SK-MEL-5 (cell line): ENCODE results near the gene LYPD4. TPM values are rescaled to one million over a fixed set of nuclear protein-coding genes. Genes with fewer than 3 reads are reported as not detected.

Experiments used
- DNase-seq: peaks from one replicate; pipeline ENCODE4 v3.0.0-alpha.2; 2016; ENCODE audit warnings: low read depth, low spot score
- in situ Hi-C: cut with HindIII; loops from 2 replicates; pipeline ENCODE4 v1.10.0; 2016; ENCODE audit warnings: low sequenced_read_pairs, high pct_unique_total_duplicates, low pct_unique_long_range_greater_than_20kb
- total RNA-seq: library from RNA; depleted of rRNA; stranded (reverse); fragments of >200 nt; shearing (Covaris generic); gene quantifications from 2 replicates; pipeline ENCODE4 v1.2.3, GENCODE V29; 2014

The LYPD4 gene
- total RNA-seq, 1 experiment from 2014 or later = not detected

GRCh38 chr19:41861846-41862245 lies 17.4 kb upstream of the LYPD4 start:
- in situ Hi-C loops = no loop called here
- no peak for DNase-seq

- in situ Hi-C loops = no loop called here
- DNase-seq = no peak
These were observed 16.8 kb upstream of the LYPD4 start for GRCh38 chr19:41861116-41861768.

- DNase-seq = no peak
- in situ Hi-C loops = no loop called here
These were observed 16.1 kb upstream of the LYPD4 start for GRCh38 chr19:41860419-41861115.

GRCh38 chr19:41859618-41860418 lies 15.3 kb upstream of the LYPD4 start, which contains the start of gene RPS19:
TSS of gene RPS19 (plus strand) at chr19:41860255. CDS start at chr19:41860775, 520 bp downstream.
- peak; percentile 98 for DNase-seq
- in situ Hi-C loops = no loop called here

- in situ Hi-C loops = no loop called here
- DNase-seq = no peak
These were observed 14.7 kb upstream of the LYPD4 start for GRCh38 chr19:41859213-41859617.

- in situ Hi-C loops = no loop called here
These were observed 9.3 kb upstream of the LYPD4 start for GRCh38 chr19:41853768-41854167.

GRCh38 chr19:41853344-41853743 lies 8.9 kb upstream of the LYPD4 start:
- in situ Hi-C loops = no loop called here
- DNase-seq = no peak

More at GRCh38 chr19:41853768-41854167, 9.3 kb upstream of the LYPD4 start:
- no peak for DNase-seq

- DNase-seq = no peak
- in situ Hi-C loops = no loop called here
These were observed 7.0 kb upstream of the LYPD4 start for GRCh38 chr19:41851456-41851855.

- in situ Hi-C loops = no loop called here
- DNase-seq = no peak
These were observed 5.9 kb upstream of the LYPD4 start for GRCh38 chr19:41850381-41850780.

- DNase-seq = no peak
- in situ Hi-C loops = no loop called here
These were observed 4.6 kb upstream of the LYPD4 start for GRCh38 chr19:41849067-41849466.

GRCh38 chr19:41848666-41849065 lies 4.2 kb upstream of the LYPD4 start:
- in situ Hi-C loops = no loop called here
- DNase-seq = no peak

- in situ Hi-C loops = no loop called here
- no peak for DNase-seq
These were observed 3.0 kb upstream of the LYPD4 start for GRCh38 chr19:41847351-41848105.

- no peak for DNase-seq
- in situ Hi-C loops = no loop called here
These were observed 638 bp upstream of the LYPD4 start for GRCh38 chr19:41845051-41845590.

- in situ Hi-C loops = no loop called here
- DNase-seq = no peak
These were observed 343 bp upstream of the LYPD4 start, which contains the start of gene DMRTC2 for GRCh38 chr19:41845001-41845050. TSS of gene DMRTC2 (plus strand) at chr19:41845042. CDS start at chr19:41847429, 2,387 bp downstream.

- in situ Hi-C loops = no loop called here
- no peak for DNase-seq
These were observed 1.1 kb downstream of the LYPD4 start for GRCh38 chr19:41843371-41843770.

GRCh38 chr19:41839211-41839610 lies 5.3 kb downstream of the LYPD4 start:
- in situ Hi-C loops = no loop called here
- DNase-seq = no peak

GRCh38 chr19:41837981-41838708 lies 6.3 kb downstream of the LYPD4 start:
- in situ Hi-C loops = no loop called here
- DNase-seq = no peak
